Colonic mucosa (tissue), 4 donors: ENCODE data around the gene SMC6. TPM values are rescaled to one million over a fixed set of nuclear protein-coding genes. Genes with fewer than 3 reads are reported as not detected.

Experiments used
- DNase-seq: peaks from one replicate; pipeline ENCODE4 v3.0.0-alpha.2; 2020
- H3K27ac ChIP-seq: fragments of 200-600 bp; one replicate; pipeline ENCODE4 v1.8.0; 2021
- H3K27me3 ChIP-seq: fragments of 200-600 bp; one replicate; pipeline ENCODE4 v1.8.0; 2021
- H3K36me3 ChIP-seq: fragments of 200-600 bp; one replicate; pipeline ENCODE4 v1.8.0; 2021
- H3K4me1 ChIP-seq: fragments of 200-600 bp; one replicate; pipeline ENCODE4 v1.8.0; 2021; ENCODE audit warnings: mild to moderate bottlenecking
- H3K4me3 ChIP-seq: fragments of 200-600 bp; one replicate; pipeline ENCODE4 v1.8.0; 2021
- H3K9ac ChIP-seq, 2 donors: one replicate each; pipeline ENCODE4 v1.7.0; 2013; ENCODE audit warnings: control low read depth in 2 of 2, low read depth in 2 of 2, low read length in 2 of 2
- H3K9me3 ChIP-seq: fragments of 200-600 bp; one replicate; pipeline ENCODE4 v1.8.0; 2021
- CTCF ChIP-seq: fragments of 200-600 bp; IDR thresholded peaks from one replicate; pipeline ENCODE4 v1.8.0; 2022; ENCODE audit warnings: antibody characterized with exemption, mild to moderate bottlenecking
- intact Hi-C: fragments of 100-400 bp; cut with DNase I; formaldehyde crosslinking; loops from one replicate; pipeline ENCODE4 v1.14.1; 2022
- total RNA-seq, 2 donors: library from RNA; stranded (reverse); fragmentation: NEBNext Ultra II Directional in 1 of 2; extraction: Animal tissue kit (Norgen Biotek cat#: 25700) in 1 of 2; gene quantifications; one replicate each; pipeline ENCODE4 v1.2.1, GENCODE V29; 2021
- donor health status: healthy.
- donor health status: DM: no; HTN: no; CAD: no.
- donor health status: DM: no; HTN: no; CAD: no.

SMC6 gene
- total RNA-seq, 2 donors from 2014 or later = 23.3 to 25.2 TPM

GRCh38 chr2:17617955-17618354 lies 135.7 kb downstream of the SMC6 start:
- no peak for TF ChIP-seq CTCF
- Histone ChIP-seq H3K9ac (no peak overlapping the region), H3K27ac (no peak overlapping the region), H3K36me3 (no peaks in the 10 kb centered on the region), H3K9me3 (no peaks in the 10 kb centered on the region), H3K4me3 (no peak overlapping the region), H3K4me1 (no peaks in the 10 kb centered on the region), H3K27me3 (no peaks in the 10 kb centered on the region)
- intact Hi-C loops = no loop called here
- DNase-seq = no peak

DNA sequence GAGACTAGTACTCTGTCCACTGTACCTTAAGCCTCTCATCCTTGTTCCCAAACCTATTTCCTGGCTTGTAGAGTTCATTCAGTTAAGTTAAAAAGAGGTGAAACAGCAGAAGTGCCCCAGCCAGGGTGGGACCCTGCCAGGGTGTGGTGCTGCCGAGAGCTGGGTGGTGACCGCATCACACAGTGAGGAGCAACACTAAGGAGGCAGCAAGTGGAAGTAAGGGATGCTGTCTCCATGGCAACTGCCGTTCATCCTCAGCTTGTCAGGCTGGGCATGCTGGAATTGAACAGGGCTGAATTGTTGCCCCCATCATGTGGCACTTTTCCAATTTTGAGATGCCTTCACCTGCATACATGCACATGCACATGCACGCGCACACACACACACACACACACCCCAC lies 136.1 kb downstream of the SMC6 start:
- intact Hi-C loops = no loop called here
- DNase-seq = no peak
- Histone ChIP-seq H3K4me1 (no peaks in the 10 kb centered on the region), H3K9me3 (no peaks in the 10 kb centered on the region), H3K36me3 (no peaks in the 10 kb centered on the region), H3K4me3 (no peak overlapping the region), H3K27me3 (no peaks in the 10 kb centered on the region), H3K27ac (no peak overlapping the region), H3K9ac (no peak overlapping the region)
- TF ChIP-seq CTCF = no peak

DNA sequence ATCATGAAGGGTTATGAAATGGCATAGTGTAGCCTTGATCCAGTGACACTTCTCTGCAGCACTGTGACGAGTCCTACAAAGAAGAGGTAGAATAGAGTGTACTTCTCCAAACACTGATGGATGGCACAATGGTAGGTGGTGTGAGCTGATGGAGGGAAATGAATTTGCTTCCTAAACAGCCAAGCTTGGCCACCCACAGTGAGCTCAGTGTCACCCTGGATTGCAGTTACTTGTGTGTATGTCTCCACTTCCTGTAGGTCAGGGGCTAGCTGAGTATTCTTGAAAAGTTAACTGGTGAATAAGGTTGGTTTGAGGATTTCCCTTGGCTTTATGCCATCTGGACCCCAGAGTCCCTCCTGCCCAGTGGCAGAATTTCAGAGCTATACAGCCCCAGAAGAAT lies 137.2 kb downstream of the SMC6 start:
- Histone ChIP-seq H3K36me3 (no peaks in the 10 kb centered on the region), H3K9me3 (no peaks in the 10 kb centered on the region), H3K27me3 (no peaks in the 10 kb centered on the region), H3K27ac (no peak overlapping the region), H3K9ac (no peak overlapping the region), H3K4me1 (no peaks in the 10 kb centered on the region), H3K4me3 (no peak overlapping the region)
- DNase-seq = no peak
- TF ChIP-seq CTCF = no peak
- intact Hi-C loops = no loop called here

- no peaks in the 10 kb centered on the region for H3K36me3 ChIP-seq
- intact Hi-C loops = no loop called here
- H3K9me3 ChIP-seq = no peaks in the 10 kb centered on the region
- TF ChIP-seq CTCF = no peak
- H3K27me3 ChIP-seq = no peaks in the 10 kb centered on the region
- no peak overlapping the region for H3K27ac ChIP-seq
- H3K4me3 ChIP-seq = no peak overlapping the region
- no peak for DNase-seq
- H3K9ac ChIP-seq = no peak overlapping the region
- no peaks in the 10 kb centered on the region for H3K4me1 ChIP-seq
Observed at GRCh38 chr2:17615728-17616351, 137.8 kb downstream of the SMC6 start.

DNA sequence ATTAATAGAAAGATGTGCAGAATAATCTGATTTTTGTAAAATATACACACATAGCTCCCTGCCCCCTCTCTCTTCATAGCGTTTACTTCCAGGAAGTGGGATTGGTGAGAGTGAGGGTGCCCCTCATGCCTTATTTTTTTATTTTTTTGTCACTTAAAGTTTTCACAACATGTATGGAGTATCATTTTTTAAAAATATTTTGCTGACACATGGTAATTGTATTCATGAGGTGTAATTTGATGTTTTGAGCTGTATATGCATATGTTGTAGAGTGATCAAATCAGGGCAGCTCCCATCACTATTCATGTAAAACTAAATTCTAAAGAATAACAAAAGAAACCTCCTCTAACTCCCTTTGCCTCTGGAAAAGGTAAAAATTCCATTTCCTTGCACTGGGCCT lies 138.5 kb downstream of the SMC6 start:
- no peak overlapping the region for H3K27ac ChIP-seq
- DNase-seq = no peak
- H3K4me3 ChIP-seq = no peak overlapping the region
- no peaks in the 10 kb centered on the region for H3K27me3 ChIP-seq
- no peaks in the 10 kb centered on the region for H3K4me1 ChIP-seq
- H3K36me3 ChIP-seq = no peaks in the 10 kb centered on the region
- no peak overlapping the region for H3K9ac ChIP-seq
- no peaks in the 10 kb centered on the region for H3K9me3 ChIP-seq
- no peak for TF ChIP-seq CTCF
- intact Hi-C loops = no loop called here
